Measurements from ENCODE around the gene JUND. TPM values are rescaled to one million over a fixed set of nuclear protein-coding genes. Genes with fewer than 3 reads are reported as not detected.

The JUND gene
- total and polyA plus RNA-seq, 2 of the 8 experiments (the other 6 are each of a cell fraction or from before 2014, with no cell fraction given), result 54.0 to 77.5 TPM

DNA sequence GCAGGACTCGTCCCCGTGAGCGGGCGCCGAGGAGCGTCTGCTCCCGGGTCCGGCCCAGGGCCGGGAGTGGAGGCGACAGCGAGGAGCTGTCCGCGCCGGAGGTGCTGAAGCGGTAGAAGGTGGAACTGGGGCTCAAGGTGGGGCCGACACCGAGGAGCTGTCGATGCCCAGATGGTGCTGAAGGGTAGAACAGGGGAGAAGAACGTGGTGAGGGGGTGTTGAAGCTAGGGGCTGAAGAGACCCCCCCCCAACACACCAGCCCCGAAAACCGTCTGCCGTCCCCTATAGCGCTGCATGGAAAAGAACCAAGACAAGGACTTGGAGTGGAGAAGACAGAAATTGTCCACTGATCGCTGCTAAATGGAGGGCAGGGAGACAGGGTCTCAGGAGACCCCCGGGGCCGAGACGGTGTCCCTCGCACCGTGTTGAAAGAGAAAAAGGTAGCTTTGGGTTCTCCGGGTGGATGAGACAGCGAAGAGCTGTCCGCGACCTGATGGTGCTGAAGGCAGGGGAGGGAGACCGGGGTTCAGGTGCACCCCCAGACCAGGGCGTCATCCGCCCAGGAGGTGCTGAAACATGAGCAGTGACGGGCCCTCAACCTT is 48.1 kb downstream of the JUND start (continued):
- TF ChIP-seq, protein P1, sequence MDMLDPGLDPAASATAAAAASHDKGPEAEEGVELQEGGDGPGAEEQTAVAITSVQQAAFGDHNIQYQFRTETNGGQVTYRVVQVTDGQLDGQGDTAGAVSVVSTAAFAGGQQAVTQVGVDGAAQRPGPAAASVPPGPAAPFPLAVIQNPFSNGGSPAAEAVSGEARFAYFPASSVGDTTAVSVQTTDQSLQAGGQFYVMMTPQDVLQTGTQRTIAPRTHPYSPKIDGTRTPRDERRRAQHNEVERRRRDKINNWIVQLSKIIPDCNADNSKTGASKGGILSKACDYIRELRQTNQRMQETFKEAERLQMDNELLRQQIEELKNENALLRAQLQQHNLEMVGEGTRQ (IDR thresholded peaks at IDR 0.05; ENCODE audit: low read length), result no peak
- TF ChIP-seq BCL11A (IDR thresholded peaks at IDR 0.05; ENCODE audit: low read depth in 2 of 2, low read length in 2 of 2) (no peak), EZH2 (IDR thresholded peaks at IDR 0.05; ENCODE audit: low read depth, low read length, severe bottlenecking) (no peak), RBBP5 (IDR thresholded peaks at IDR 0.05; ENCODE audit: borderline replicate concordance, low read depth, low read length) (no peak), CEBPB (IDR thresholded peaks at IDR 0.05; ENCODE audit: low read depth, low read length) (no peak), POU5F1 (IDR thresholded peaks at IDR 0.05; ENCODE audit: low read depth, low read length) (no peak), NRF1 (IDR thresholded peaks at IDR 0.05; ENCODE audit: low read depth, low read length) (no peak), NANOG (IDR thresholded peaks at IDR 0.05; ENCODE audit: insufficient read depth, low read depth, low read length, poor library complexity, severe bottlenecking) (no peak), HDAC6 (IDR thresholded peaks at IDR 0.05; ENCODE audit: low read depth, low read length) (no peak), MAFK (IDR thresholded peaks at IDR 0.05; ENCODE audit: low read depth, low read length) (no peak), BRCA1 (IDR thresholded peaks at IDR 0.05; ENCODE audit: low read depth, low read length) (no peak), ZNF274 (IDR thresholded peaks at IDR 0.05; ENCODE audit: borderline replicate concordance, extremely low read depth, low read length) (no peak), CHD1 (IDR thresholded peaks at IDR 0.05; ENCODE audit: low read depth, low read length) (no peak), SIRT6 (IDR thresholded peaks at IDR 0.05; ENCODE audit: low read length) (no peak), GABPA (IDR thresholded peaks at IDR 0.05; ENCODE audit: borderline replicate concordance, insufficient read depth, low read length) (peak; percentile 66; the same call in 1 of the 2 replicates), BACH1 (IDR thresholded peaks at IDR 0.05; ENCODE audit: low read length) (no peak), PHF8 (conservative IDR thresholded peaks at IDR 0.05; ENCODE audit: low read depth, low read length) (no peak), RAD21 (IDR thresholded peaks at IDR 0.05 in 1 of 2, conservative IDR thresholded peaks at IDR 0.05 in 1 of 2; ENCODE audit: low read depth in 2 of 2, low read length in 2 of 2) (no peak), SP1 (IDR thresholded peaks at IDR 0.05; ENCODE audit: low read depth, low read length) (no peak)
- TF ChIP-seq, protein P2, sequence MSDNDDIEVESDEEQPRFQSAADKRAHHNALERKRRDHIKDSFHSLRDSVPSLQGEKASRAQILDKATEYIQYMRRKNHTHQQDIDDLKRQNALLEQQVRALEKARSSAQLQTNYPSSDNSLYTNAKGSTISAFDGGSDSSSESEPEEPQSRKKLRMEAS (IDR thresholded peaks at IDR 0.05), result peak; percentile 47; the same call in 1 of the 2 replicates
- TF ChIP-seq, protein P3, sequence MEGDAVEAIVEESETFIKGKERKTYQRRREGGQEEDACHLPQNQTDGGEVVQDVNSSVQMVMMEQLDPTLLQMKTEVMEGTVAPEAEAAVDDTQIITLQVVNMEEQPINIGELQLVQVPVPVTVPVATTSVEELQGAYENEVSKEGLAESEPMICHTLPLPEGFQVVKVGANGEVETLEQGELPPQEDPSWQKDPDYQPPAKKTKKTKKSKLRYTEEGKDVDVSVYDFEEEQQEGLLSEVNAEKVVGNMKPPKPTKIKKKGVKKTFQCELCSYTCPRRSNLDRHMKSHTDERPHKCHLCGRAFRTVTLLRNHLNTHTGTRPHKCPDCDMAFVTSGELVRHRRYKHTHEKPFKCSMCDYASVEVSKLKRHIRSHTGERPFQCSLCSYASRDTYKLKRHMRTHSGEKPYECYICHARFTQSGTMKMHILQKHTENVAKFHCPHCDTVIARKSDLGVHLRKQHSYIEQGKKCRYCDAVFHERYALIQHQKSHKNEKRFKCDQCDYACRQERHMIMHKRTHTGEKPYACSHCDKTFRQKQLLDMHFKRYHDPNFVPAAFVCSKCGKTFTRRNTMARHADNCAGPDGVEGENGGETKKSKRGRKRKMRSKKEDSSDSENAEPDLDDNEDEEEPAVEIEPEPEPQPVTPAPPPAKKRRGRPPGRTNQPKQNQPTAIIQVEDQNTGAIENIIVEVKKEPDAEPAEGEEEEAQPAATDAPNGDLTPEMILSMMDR (IDR thresholded peaks at IDR 0.05; ENCODE audit: control extremely low read depth in 1 of 3, insufficient read depth in 1 of 3, low read depth in 1 of 3, low read length in 3 of 3), result no peak

All from H1 (cell line).